ENCODE data around the gene PFDN6.

DNA sequence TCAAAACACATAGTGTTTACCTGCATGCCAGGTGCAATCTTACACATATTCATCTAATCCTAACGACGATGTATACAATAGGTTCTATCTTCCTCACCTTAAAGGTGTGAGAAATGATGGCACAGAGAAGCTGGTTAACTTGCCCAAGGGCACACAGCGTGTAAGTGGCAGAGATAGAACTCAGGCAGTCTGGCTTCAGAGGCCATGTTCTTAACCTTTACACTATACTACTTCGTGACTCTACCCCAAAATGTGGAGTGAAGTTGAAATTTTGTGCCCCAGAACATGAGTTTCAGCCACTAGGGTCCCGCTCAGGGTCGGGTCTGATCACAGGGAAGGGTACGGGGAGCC is 18.3 kb upstream of the PFDN6 start:
- no peak for TF ChIP-seq POLR2AphosphoS5 (IDR thresholded peaks at IDR 0.05; ENCODE audit: low read depth, low read length)
- no peak for TF ChIP-seq POLR2A (IDR thresholded peaks at IDR 0.05; ENCODE audit: low read depth, low read length)

Data from GM12892 (cell line).